Measurements from ENCODE around the gene TRIP12.

The TRIP12 gene

GRCh38 chr2:229740279-229740678 is 181.5 kb downstream of the TRIP12 start:
- Histone ChIP-seq H3K36me3 (no peaks in the 10 kb centered on the region), H3K9me3 (no peaks in the 10 kb centered on the region), H3K27ac (no peak overlapping the region), H3K4me1 (ENCODE audit: control insufficient read depth in 1 of 2, insufficient read depth in 1 of 2, low read depth in 1 of 2, low read length in 1 of 2) (no peaks in the 10 kb centered on the region), H3K27me3 (no peaks in the 10 kb centered on the region), H3K4me3 (ENCODE audit: low read depth in 1 of 2, low read length in 1 of 2) (no peak overlapping the region)
- no peak for TF ChIP-seq CTCF (IDR thresholded peaks at IDR 0.05)

GRCh38 chr2:229738024-229738625 is 183.7 kb downstream of the TRIP12 start:
- Histone ChIP-seq H3K27ac (no peak overlapping the region), H3K4me1 (ENCODE audit: control insufficient read depth in 1 of 2, insufficient read depth in 1 of 2, low read depth in 1 of 2, low read length in 1 of 2) (no peaks in the 10 kb centered on the region), H3K36me3 (no peaks in the 10 kb centered on the region), H3K4me3 (ENCODE audit: low read depth in 1 of 2, low read length in 1 of 2) (no peak overlapping the region), H3K9me3 (no peaks in the 10 kb centered on the region), H3K27me3 (peaks cover 3% of the 10 kb centered on the region)
- no peak for TF ChIP-seq CTCF (IDR thresholded peaks at IDR 0.05)

GRCh38 chr2:229734410-229734809 is 187.4 kb downstream of the TRIP12 start:
- TF ChIP-seq CTCF (IDR thresholded peaks at IDR 0.05) = no peak
- H3K36me3 ChIP-seq = no peaks in the 10 kb centered on the region

GRCh38 chr2:229733611-229734245 is 188.1 kb downstream of the TRIP12 start:
- Histone ChIP-seq H3K4me3 (ENCODE audit: low read depth in 1 of 2, low read length in 1 of 2) (no peak overlapping the region), H3K4me1 (ENCODE audit: control insufficient read depth in 1 of 2, insufficient read depth in 1 of 2, low read depth in 1 of 2, low read length in 1 of 2) (no peaks in the 10 kb centered on the region), H3K36me3 (no peaks in the 10 kb centered on the region), H3K27ac (no peak overlapping the region), H3K9me3 (no peaks in the 10 kb centered on the region), H3K27me3 (peaks cover 19% of the 10 kb centered on the region)
- no peak for TF ChIP-seq CTCF (IDR thresholded peaks at IDR 0.05)

More at GRCh38 chr2:229734410-229734809, 187.4 kb downstream of the TRIP12 start:
- Histone ChIP-seq H3K27ac (no peak overlapping the region), H3K9me3 (no peaks in the 10 kb centered on the region), H3K4me3 (ENCODE audit: low read depth in 1 of 2, low read length in 1 of 2) (no peak overlapping the region), H3K4me1 (ENCODE audit: control insufficient read depth in 1 of 2, insufficient read depth in 1 of 2, low read depth in 1 of 2, low read length in 1 of 2) (no peaks in the 10 kb centered on the region), H3K27me3 (peaks cover 19% of the 10 kb centered on the region)

- no peaks in the 10 kb centered on the region for H3K9me3 ChIP-seq
- no peaks in the 10 kb centered on the region for H3K4me1 ChIP-seq (ENCODE audit: control insufficient read depth in 1 of 2, insufficient read depth in 1 of 2, low read depth in 1 of 2, low read length in 1 of 2)
- H3K36me3 ChIP-seq = no peaks in the 10 kb centered on the region
- no peak for TF ChIP-seq CTCF (IDR thresholded peaks at IDR 0.05)
- H3K4me3 ChIP-seq (ENCODE audit: low read depth in 1 of 2, low read length in 1 of 2) = no peak overlapping the region
- H3K27ac ChIP-seq = no peak overlapping the region
- peaks cover 19% of the 10 kb centered on the region for H3K27me3 ChIP-seq
These were observed 188.9 kb downstream of the TRIP12 start for GRCh38 chr2:229732897-229733296.

All from neutrophil (primary cell).